GM12801 (cell line): ENCODE results near the gene ZBTB11.

Experiments used
- TF ChIP-seq, protein P1 (sequence below): IDR thresholded peaks from one replicate; pipeline ENCODE4 v1.5.1; 2011; ENCODE audit warnings: control low read depth; ENCODE audit not compliant: insufficient read length; ENCODE audit errors: extremely low read depth

The ZBTB11 gene

GRCh38 chr3:101665357-101665756 lies 11.6 kb downstream of the ZBTB11 start:
- TF ChIP-seq, protein P1, sequence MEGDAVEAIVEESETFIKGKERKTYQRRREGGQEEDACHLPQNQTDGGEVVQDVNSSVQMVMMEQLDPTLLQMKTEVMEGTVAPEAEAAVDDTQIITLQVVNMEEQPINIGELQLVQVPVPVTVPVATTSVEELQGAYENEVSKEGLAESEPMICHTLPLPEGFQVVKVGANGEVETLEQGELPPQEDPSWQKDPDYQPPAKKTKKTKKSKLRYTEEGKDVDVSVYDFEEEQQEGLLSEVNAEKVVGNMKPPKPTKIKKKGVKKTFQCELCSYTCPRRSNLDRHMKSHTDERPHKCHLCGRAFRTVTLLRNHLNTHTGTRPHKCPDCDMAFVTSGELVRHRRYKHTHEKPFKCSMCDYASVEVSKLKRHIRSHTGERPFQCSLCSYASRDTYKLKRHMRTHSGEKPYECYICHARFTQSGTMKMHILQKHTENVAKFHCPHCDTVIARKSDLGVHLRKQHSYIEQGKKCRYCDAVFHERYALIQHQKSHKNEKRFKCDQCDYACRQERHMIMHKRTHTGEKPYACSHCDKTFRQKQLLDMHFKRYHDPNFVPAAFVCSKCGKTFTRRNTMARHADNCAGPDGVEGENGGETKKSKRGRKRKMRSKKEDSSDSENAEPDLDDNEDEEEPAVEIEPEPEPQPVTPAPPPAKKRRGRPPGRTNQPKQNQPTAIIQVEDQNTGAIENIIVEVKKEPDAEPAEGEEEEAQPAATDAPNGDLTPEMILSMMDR: no peak

DNA sequence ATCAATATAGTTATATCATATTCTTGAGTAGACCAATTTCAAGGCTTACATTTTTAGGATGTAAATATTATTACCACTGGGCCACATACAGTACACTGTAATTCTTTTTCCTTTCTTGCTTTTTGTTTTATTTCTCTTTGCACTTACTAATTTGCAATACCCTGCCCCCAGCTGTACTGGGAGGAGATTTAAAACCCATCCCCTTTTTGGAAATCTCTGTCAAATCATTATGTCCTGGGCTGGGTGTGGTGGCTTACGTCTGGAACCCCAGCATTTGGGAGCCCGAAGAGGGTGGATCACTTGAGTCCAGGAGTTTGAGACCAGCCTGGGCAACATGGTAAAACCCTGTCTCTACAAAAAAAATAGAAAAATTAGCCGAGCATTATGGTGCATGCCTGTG lies 16.2 kb downstream of the ZBTB11 start:
- TF ChIP-seq, protein P1: no peak

DNA sequence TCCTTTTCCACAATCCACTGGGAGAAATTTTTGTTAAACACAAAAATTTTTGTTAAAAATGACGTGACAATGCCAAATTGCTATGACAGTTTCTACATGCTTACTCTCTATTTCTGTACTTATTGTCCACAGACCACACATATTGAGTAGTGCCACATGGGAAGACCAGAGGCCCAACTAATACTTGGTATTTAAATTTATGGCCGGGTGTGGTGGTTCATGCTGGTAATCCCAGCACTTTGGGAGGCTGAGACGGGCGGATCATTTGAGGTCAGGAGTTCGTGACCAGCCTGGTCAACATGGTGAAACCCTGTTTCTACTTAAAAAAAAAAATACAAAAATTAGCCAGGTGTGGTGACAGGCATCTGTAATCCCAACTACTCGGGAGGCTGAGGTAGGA lies 20.3 kb downstream of the ZBTB11 start:
- TF ChIP-seq, protein P1: no peak

DNA sequence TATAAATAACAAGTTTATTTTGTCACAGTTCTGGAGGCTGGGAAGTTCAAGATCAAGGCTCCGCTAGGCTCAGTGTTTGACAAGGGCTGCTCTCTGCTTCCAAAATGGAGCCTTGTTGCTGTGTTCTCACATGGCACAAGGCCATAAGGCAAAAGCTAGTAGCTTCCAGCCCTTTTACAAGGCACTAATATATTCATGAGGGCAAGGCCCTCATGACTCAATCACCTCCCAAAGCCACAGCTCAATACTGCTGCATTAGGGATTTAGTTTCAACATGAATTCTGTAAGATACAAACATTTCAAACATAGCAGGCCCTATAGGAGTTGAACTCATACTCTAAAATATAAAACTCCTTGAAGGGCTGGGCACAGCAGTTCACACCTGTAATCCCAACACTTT lies 30.2 kb downstream of the ZBTB11 start:
- TF ChIP-seq, protein P1: no peak

- TF ChIP-seq, protein P1: no peak
These were observed 32.9 kb downstream of the ZBTB11 start for GRCh38 chr3:101643861-101644613.

GRCh38 chr3:101643009-101643844 lies 33.7 kb downstream of the ZBTB11 start:
- TF ChIP-seq, protein P1: no peak

- TF ChIP-seq, protein P1: no peak
These were observed 34.5 kb downstream of the ZBTB11 start for GRCh38 chr3:101642441-101642840.
